Measurements from ENCODE around the gene KLF13. TPM values are rescaled to one million over a fixed set of nuclear protein-coding genes. Genes with fewer than 3 reads are reported as not detected.
A peak's percentile ranks its signal among the peaks of the same experiment; 100 is the strongest.

KLF13 gene
- total and polyA plus RNA-seq, 2 donors (not counting 1 experiment from before 2014, with no cell fraction given): 39.6 to 42.9 TPM

DNA sequence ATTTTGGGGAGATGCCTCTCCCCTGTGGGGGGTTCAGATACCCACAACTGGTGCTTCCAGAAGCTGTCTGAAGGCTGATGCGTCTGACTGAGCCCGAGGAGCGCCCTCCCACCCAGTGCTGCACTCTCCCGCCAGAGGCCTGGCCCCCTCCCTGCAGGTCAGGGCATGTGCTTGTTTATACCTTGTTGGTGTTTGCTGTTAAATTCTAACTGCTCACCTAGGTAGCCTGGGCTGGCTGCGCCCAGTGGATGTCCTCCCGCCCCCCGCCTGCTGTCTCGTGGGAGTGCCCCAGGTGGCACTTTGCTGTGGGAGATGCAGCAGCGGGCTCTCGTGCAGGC is 12.9 kb downstream of the KLF13 start:
- TF ChIP-seq, protein P1, sequence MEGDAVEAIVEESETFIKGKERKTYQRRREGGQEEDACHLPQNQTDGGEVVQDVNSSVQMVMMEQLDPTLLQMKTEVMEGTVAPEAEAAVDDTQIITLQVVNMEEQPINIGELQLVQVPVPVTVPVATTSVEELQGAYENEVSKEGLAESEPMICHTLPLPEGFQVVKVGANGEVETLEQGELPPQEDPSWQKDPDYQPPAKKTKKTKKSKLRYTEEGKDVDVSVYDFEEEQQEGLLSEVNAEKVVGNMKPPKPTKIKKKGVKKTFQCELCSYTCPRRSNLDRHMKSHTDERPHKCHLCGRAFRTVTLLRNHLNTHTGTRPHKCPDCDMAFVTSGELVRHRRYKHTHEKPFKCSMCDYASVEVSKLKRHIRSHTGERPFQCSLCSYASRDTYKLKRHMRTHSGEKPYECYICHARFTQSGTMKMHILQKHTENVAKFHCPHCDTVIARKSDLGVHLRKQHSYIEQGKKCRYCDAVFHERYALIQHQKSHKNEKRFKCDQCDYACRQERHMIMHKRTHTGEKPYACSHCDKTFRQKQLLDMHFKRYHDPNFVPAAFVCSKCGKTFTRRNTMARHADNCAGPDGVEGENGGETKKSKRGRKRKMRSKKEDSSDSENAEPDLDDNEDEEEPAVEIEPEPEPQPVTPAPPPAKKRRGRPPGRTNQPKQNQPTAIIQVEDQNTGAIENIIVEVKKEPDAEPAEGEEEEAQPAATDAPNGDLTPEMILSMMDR (conservative IDR thresholded peaks at IDR 0.05 in 1 of 2, IDR thresholded peaks at IDR 0.05 in 1 of 2; ENCODE audit: low read depth in 1 of 2, low read length in 2 of 2): no peak
- no peak for TF ChIP-seq EZH2 (IDR thresholded peaks at IDR 0.05; ENCODE audit: low read length, missing control alignments)
- H3K36me3 ChIP-seq (ENCODE audit: control insufficient read depth, insufficient read depth, low read length): no peaks in the 10 kb centered on the region
- DNase-seq (ENCODE audit: low read depth in 2 of 2): no peak
- H3K9me3 ChIP-seq (ENCODE audit: control insufficient read depth, insufficient read depth, low read depth, low read length): no peaks in the 10 kb centered on the region
- H3K27ac ChIP-seq (ENCODE audit: insufficient read depth, low read length): peak overlapping the region; percentile 82
- H3K27me3 ChIP-seq (ENCODE audit: control insufficient read depth, insufficient read depth, low read length): no peaks in the 10 kb centered on the region
- H4K20me1 ChIP-seq (ENCODE audit: control insufficient read depth, extremely low read depth, insufficient read depth, low read length): no peaks in the 10 kb centered on the region
- H2AFZ ChIP-seq (ENCODE audit: low read length): no peak overlapping the region
- H3K4me1 ChIP-seq (ENCODE audit: control insufficient read depth, extremely low read depth, insufficient read depth, low read length): peaks cover 17% of the 10 kb centered on the region
- H3K4me3 ChIP-seq (replicated peaks in 1 of 4; ENCODE audit: control extremely low read depth in 1 of 4, insufficient read depth in 1 of 4, low read depth in 3 of 4, low read length in 4 of 4): no peak overlapping the region
- H3K4me2 ChIP-seq (ENCODE audit: extremely low read depth, insufficient read depth, low read length): peak overlapping the region; percentile 72
- H3K79me2 ChIP-seq (ENCODE audit: control insufficient read depth, insufficient read depth, low read length): peaks cover 84% of the 10 kb centered on the region
- H3K9ac ChIP-seq (ENCODE audit: insufficient read depth, low read length): no peak overlapping the region

DNA sequence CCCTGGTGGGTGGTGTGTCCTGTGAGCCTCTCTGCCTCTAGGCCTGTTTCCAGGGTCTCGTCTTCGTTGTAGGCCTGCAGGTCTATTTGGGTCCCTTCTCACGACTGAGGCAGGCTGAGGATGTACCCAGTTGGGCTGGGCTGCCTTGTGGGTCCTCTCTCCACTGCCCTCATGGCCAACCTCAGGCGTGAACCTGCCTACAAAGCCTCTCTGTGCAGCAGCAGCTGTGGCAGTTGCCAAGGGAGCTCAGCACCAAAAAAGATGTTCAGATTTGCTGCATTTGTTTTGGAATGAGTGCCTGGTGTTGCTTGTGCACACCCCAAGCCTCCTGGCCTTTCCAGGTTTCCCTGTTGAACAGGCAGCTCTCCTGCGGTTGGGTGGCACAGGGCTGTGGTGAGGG is 13.4 kb downstream of the KLF13 start:
- H4K20me1 ChIP-seq (ENCODE audit: control insufficient read depth, extremely low read depth, insufficient read depth, low read length): no peaks in the 10 kb centered on the region
- no peak overlapping the region for H3K4me3 ChIP-seq (replicated peaks in 1 of 4; ENCODE audit: control extremely low read depth in 1 of 4, insufficient read depth in 1 of 4, low read depth in 3 of 4, low read length in 4 of 4)
- H3K27ac ChIP-seq (ENCODE audit: insufficient read depth, low read length): no peak overlapping the region
- no peak overlapping the region for H3K9ac ChIP-seq (ENCODE audit: insufficient read depth, low read length)
- no peaks in the 10 kb centered on the region for H3K36me3 ChIP-seq (ENCODE audit: control insufficient read depth, insufficient read depth, low read length)
- H3K4me1 ChIP-seq (ENCODE audit: control insufficient read depth, extremely low read depth, insufficient read depth, low read length): peaks cover 19% of the 10 kb centered on the region
- H3K27me3 ChIP-seq (ENCODE audit: control insufficient read depth, insufficient read depth, low read length): no peaks in the 10 kb centered on the region
- no peak for DNase-seq (ENCODE audit: low read depth in 2 of 2)
- H3K4me2 ChIP-seq (ENCODE audit: extremely low read depth, insufficient read depth, low read length): no peak overlapping the region
- no peak for TF ChIP-seq EZH2 (IDR thresholded peaks at IDR 0.05; ENCODE audit: low read length, missing control alignments)
- TF ChIP-seq, protein P1 (conservative IDR thresholded peaks at IDR 0.05 in 1 of 2, IDR thresholded peaks at IDR 0.05 in 1 of 2; ENCODE audit: low read depth in 1 of 2, low read length in 2 of 2): no peak
- no peak overlapping the region for H2AFZ ChIP-seq (ENCODE audit: low read length)
- no peaks in the 10 kb centered on the region for H3K9me3 ChIP-seq (ENCODE audit: control insufficient read depth, insufficient read depth, low read depth, low read length)
- H3K79me2 ChIP-seq (ENCODE audit: control insufficient read depth, insufficient read depth, low read length): peaks cover 82% of the 10 kb centered on the region

DNA sequence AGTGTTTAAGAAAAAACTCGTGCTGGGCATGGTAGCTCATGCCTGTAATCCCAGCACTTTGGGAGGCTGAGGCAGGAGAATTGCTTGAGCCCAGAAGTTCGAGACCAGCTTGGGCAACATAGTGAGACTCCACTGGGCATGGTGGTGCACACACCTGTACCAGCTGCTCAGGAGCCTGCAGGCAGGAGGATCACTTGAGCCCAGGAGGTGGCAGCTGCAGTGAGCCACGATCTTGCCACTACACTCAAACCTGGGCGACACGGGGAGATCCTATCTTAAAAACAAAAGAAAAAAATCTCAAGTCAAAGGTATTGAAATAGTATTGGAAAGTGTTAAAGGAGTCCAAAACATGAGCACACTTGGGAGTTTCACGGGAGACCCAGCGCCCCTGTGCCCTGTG is 14.0 kb downstream of the KLF13 start:
- Histone ChIP-seq H3K9ac (ENCODE audit: insufficient read depth, low read length) (no peak overlapping the region), H3K9me3 (ENCODE audit: control insufficient read depth, insufficient read depth, low read depth, low read length) (no peaks in the 10 kb centered on the region), H3K4me1 (ENCODE audit: control insufficient read depth, extremely low read depth, insufficient read depth, low read length) (peaks cover 21% of the 10 kb centered on the region), H3K4me3 (replicated peaks in 1 of 4; ENCODE audit: control extremely low read depth in 1 of 4, insufficient read depth in 1 of 4, low read depth in 3 of 4, low read length in 4 of 4) (no peak overlapping the region), H3K27me3 (ENCODE audit: control insufficient read depth, insufficient read depth, low read length) (no peaks in the 10 kb centered on the region), H3K36me3 (ENCODE audit: control insufficient read depth, insufficient read depth, low read length) (no peaks in the 10 kb centered on the region), H4K20me1 (ENCODE audit: control insufficient read depth, extremely low read depth, insufficient read depth, low read length) (no peaks in the 10 kb centered on the region), H3K79me2 (ENCODE audit: control insufficient read depth, insufficient read depth, low read length) (peaks cover 84% of the 10 kb centered on the region), H2AFZ (ENCODE audit: low read length) (no peak overlapping the region), H3K4me2 (ENCODE audit: extremely low read depth, insufficient read depth, low read length) (no peak overlapping the region), H3K27ac (ENCODE audit: insufficient read depth, low read length) (no peak overlapping the region)
- no peak for DNase-seq (ENCODE audit: low read depth in 2 of 2)
- TF ChIP-seq EZH2 (IDR thresholded peaks at IDR 0.05; ENCODE audit: low read length, missing control alignments): no peak
- TF ChIP-seq, protein P1 (conservative IDR thresholded peaks at IDR 0.05 in 1 of 2, IDR thresholded peaks at IDR 0.05 in 1 of 2; ENCODE audit: low read depth in 1 of 2, low read length in 2 of 2): no peak
